DND-41 (cell line): ENCODE data around the gene PBOV1.

Experiments
- ATAC-seq: fragments of 200-7000 bp; cut with Tn5 transposase; 3 replicates; pipeline ENCODE4 v1.9.1; 2021; ENCODE audit warnings: low read depth; ENCODE audit not compliant: insufficient read depth
- DNase-seq: peaks from one replicate; pipeline ENCODE4 v3.0.0-alpha.2; 2020
- H2AFZ ChIP-seq: 2 replicates; pipeline ENCODE4 v1.6.0; 2012; ENCODE audit warnings: low read depth, low read length
- H3K27ac ChIP-seq: 2 replicates; pipeline ENCODE4 v1.5.1; 2012; ENCODE audit warnings: low read length, inconsistent platforms
- H3K27me3 ChIP-seq: fragments of 200-600 bp; sonication (generic); 2 replicates; pipeline ENCODE4 v1.6.0; 2012; ENCODE audit warnings: low read length, mild to moderate bottlenecking, inconsistent platforms; ENCODE audit not compliant: insufficient read depth, poor library complexity
- H3K36me3 ChIP-seq: 2 replicates; pipeline ENCODE4 v1.5.1; 2012; ENCODE audit warnings: low read length, inconsistent platforms; ENCODE audit not compliant: insufficient read depth
- H3K4me1 ChIP-seq: 2 replicates; pipeline ENCODE4 v1.5.1; 2012; ENCODE audit warnings: mild to moderate bottlenecking, low read length; ENCODE audit not compliant: insufficient read depth
- H3K4me2 ChIP-seq: 2 replicates; pipeline ENCODE4 v1.6.0; 2012; ENCODE audit warnings: mild to moderate bottlenecking, moderate library complexity, low read length, inconsistent platforms; ENCODE audit not compliant: insufficient read depth
- H3K4me3 ChIP-seq, 2 experiments: fragments of 200-600 bp in 1 of 2; shearing (Covaris generic) in 1 of 2; 2 replicates each; pipeline ENCODE4 v1.5.1; 2012 to 2016; ENCODE audit warnings: inconsistent platforms in 2 of 2, low read length in 2 of 2, mild to moderate bottlenecking in 2 of 2, low read depth in 1 of 2, moderate library complexity in 1 of 2
- H3K79me2 ChIP-seq: 2 replicates; pipeline ENCODE4 v1.6.0; 2012; ENCODE audit warnings: low read length, inconsistent platforms; ENCODE audit not compliant: insufficient read depth
- H3K9ac ChIP-seq: 2 replicates; pipeline ENCODE4 v1.6.0; 2012; ENCODE audit warnings: low read depth, mild to moderate bottlenecking, inconsistent platforms, low read length, moderate library complexity
- H3K9me3 ChIP-seq: 2 replicates; pipeline ENCODE4 v1.5.1; 2012; ENCODE audit warnings: low read length, moderate library complexity, mild to moderate bottlenecking, inconsistent platforms; ENCODE audit not compliant: insufficient read depth, severe bottlenecking
- H4K20me1 ChIP-seq: 2 replicates; pipeline ENCODE4 v1.6.0; 2012; ENCODE audit warnings: low read length; ENCODE audit not compliant: insufficient read depth
- EZH2 ChIP-seq: IDR thresholded peaks from 3 replicates; pipeline ENCODE4 v1.6.1; 2012; ENCODE audit warnings: borderline replicate concordance, low read depth, mild to moderate bottlenecking, moderate library complexity, low read length, inconsistent platforms; ENCODE audit not compliant: severe bottlenecking
- TF ChIP-seq, protein P1 (sequence below): IDR thresholded peaks from 2 replicates; pipeline ENCODE4 v1.5.1; 2012; ENCODE audit warnings: borderline replicate concordance, low read length, moderate library complexity, mild to moderate bottlenecking; ENCODE audit not compliant: poor library complexity, severe bottlenecking; ENCODE audit errors: extremely low read depth

The PBOV1 gene

DNA sequence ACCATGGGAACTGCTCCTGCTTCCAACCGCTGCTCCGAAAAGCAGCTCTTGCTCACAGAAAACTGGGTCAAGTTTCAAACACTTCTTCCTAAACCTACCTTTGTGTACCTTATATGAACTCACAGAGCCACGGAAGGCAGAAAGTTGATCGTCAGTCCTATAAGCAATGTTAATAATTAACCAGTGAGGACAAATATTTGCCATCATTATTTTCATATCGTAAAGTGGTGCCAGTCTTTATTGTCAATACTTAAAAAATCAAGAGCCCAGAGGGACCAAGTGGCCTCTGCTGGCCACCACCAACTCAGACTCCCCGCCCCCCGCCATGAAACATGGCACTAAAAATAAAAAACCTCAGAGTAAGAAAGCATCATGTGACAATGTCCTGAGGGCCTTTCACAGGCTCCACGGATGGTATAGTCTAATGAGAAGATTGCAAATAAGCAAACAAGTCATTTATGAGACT is 9.1 kb upstream of the PBOV1 start:
- no peak for DNase-seq
- TF ChIP-seq EZH2 = no peak
- TF ChIP-seq, protein P1, sequence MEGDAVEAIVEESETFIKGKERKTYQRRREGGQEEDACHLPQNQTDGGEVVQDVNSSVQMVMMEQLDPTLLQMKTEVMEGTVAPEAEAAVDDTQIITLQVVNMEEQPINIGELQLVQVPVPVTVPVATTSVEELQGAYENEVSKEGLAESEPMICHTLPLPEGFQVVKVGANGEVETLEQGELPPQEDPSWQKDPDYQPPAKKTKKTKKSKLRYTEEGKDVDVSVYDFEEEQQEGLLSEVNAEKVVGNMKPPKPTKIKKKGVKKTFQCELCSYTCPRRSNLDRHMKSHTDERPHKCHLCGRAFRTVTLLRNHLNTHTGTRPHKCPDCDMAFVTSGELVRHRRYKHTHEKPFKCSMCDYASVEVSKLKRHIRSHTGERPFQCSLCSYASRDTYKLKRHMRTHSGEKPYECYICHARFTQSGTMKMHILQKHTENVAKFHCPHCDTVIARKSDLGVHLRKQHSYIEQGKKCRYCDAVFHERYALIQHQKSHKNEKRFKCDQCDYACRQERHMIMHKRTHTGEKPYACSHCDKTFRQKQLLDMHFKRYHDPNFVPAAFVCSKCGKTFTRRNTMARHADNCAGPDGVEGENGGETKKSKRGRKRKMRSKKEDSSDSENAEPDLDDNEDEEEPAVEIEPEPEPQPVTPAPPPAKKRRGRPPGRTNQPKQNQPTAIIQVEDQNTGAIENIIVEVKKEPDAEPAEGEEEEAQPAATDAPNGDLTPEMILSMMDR = no peak

DNA sequence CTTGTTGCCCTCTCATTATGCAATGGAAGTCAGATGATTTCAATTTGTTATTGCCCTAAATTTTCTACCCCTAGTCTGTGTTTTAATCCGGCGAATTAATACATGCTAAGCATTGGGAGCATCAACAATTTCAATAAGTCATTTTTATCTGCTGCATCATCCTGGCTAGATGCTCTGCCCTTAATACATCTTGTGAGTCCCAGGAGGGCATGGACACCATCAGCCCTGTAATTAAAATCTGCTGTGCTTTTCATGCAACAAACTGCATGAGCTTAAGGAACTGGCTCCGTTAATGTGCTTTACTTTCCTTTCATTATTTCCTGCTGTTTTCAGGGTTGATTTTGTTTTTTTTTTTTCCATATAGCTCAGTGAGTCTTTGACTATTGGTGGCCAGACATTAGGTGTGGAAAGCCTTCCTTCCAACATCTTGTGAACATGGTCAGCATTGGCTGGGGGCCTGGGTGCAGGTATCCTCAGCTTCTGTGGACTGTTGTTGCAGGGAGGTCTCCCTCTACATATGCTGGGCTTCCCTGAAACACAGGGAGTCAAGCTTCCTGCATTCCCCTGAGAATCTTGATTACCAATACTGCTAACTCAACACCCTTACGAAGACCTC is 8.5 kb upstream of the PBOV1 start:
- no peaks in the 10 kb centered on the region for H4K20me1 ChIP-seq
- TF ChIP-seq, protein P1 = no peak
- no peak for TF ChIP-seq EZH2
- ATAC-seq (no peak), DNase-seq (no peak)
- H3K4me3 ChIP-seq = no peak overlapping the region
- no peaks in the 10 kb centered on the region for H3K9me3 ChIP-seq
- H3K9ac ChIP-seq = no peak overlapping the region
- no peaks in the 10 kb centered on the region for H3K4me1 ChIP-seq
- H3K36me3 ChIP-seq = no peaks in the 10 kb centered on the region
- no peak overlapping the region for H3K4me2 ChIP-seq
- H3K27me3 ChIP-seq = peaks cover 8% of the 10 kb centered on the region
- no peak overlapping the region for H2AFZ ChIP-seq
- H3K79me2 ChIP-seq = no peaks in the 10 kb centered on the region
- H3K27ac ChIP-seq = no peak overlapping the region

More for the DNA sequence above, 9.1 kb upstream of the PBOV1 start:
- H3K4me2 ChIP-seq = no peak overlapping the region
- H3K4me3 ChIP-seq = no peak overlapping the region
- H3K36me3 ChIP-seq = no peaks in the 10 kb centered on the region
- peaks cover 10% of the 10 kb centered on the region for H3K27me3 ChIP-seq
- no peak for ATAC-seq
- H3K4me1 ChIP-seq = no peaks in the 10 kb centered on the region
- H3K9ac ChIP-seq = no peak overlapping the region
- H2AFZ ChIP-seq = no peak overlapping the region
- H4K20me1 ChIP-seq = no peaks in the 10 kb centered on the region
- no peaks in the 10 kb centered on the region for H3K79me2 ChIP-seq
- H3K9me3 ChIP-seq = no peaks in the 10 kb centered on the region
- no peak overlapping the region for H3K27ac ChIP-seq

DNA sequence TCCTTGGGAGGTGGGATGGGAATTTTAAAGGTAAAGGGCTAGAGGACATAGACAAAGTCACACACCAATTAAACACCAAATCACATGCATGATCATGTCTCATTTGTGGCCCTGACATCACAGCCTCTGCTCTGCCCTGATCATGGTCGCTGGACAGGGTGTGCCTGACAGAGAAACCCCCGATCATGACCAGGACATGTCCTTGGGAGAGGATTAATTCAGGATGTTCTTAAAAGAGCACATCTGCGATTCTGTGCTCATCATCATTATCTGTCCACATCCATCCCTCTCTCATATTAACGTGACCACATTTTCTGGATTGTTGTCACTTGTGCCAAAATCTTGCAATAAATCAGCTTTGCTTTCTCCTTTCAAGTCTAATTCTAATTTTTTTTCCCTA is 7.7 kb upstream of the PBOV1 start:
- ATAC-seq (no peak), DNase-seq (no peak)
- H2AFZ ChIP-seq = no peak overlapping the region
- no peak overlapping the region for H3K4me3 ChIP-seq
- no peaks in the 10 kb centered on the region for H4K20me1 ChIP-seq
- no peak overlapping the region for H3K9ac ChIP-seq
- no peak overlapping the region for H3K27ac ChIP-seq
- no peak overlapping the region for H3K4me2 ChIP-seq
- H3K4me1 ChIP-seq = no peaks in the 10 kb centered on the region
- H3K9me3 ChIP-seq = no peaks in the 10 kb centered on the region
- peaks cover 7% of the 10 kb centered on the region for H3K27me3 ChIP-seq
- H3K79me2 ChIP-seq = no peaks in the 10 kb centered on the region
- H3K36me3 ChIP-seq = no peaks in the 10 kb centered on the region
- TF ChIP-seq, protein P1 = no peak
- TF ChIP-seq EZH2 = no peak
